GM12801 (cell line): ENCODE data around the gene SFRP2.

Experiments used
- TF ChIP-seq, protein P1 (sequence below): IDR thresholded peaks from one replicate; pipeline ENCODE4 v1.5.1; 2011; ENCODE audit warnings: control low read depth; ENCODE audit not compliant: insufficient read length; ENCODE audit errors: extremely low read depth

The SFRP2 gene, protein sequence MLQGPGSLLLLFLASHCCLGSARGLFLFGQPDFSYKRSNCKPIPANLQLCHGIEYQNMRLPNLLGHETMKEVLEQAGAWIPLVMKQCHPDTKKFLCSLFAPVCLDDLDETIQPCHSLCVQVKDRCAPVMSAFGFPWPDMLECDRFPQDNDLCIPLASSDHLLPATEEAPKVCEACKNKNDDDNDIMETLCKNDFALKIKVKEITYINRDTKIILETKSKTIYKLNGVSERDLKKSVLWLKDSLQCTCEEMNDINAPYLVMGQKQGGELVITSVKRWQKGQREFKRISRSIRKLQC

DNA sequence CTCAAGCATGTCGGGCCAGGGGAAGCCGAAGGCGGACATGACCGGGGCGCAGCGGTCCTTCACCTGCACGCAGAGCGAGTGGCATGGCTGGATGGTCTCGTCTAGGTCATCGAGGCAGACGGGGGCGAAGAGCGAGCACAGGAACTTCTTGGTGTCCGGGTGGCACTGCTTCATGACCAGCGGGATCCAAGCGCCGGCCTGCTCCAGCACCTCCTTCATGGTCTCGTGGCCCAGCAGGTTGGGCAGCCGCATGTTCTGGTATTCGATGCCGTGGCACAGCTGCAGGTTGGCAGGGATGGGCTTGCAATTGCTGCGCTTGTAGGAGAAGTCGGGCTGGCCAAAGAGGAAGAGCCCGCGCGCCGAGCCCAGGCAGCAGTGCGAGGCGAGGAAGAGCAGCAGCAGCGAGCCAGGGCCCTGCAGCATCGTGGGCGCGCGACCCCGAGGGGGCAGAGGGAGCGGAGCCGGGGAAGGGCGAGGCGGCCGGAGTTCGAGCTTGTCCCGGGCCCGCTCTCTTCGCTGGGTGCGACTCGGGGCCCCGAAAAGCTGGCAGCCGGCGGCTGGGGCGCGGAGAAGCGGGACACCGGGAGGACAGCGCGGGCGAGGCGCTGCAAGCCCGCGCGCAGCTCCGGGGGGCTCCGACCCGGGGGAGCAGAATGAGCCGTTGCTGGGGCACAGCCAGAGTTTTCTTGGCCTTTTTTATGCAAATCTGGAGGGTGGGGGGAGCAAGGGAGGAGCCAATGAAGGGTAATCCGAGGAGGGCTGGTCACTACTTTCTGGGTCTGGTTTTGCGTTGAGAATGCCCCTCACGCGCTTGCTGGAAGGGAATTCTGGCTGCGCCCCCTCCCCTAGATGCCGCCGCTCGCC, at the start of gene SFRP2:
Gene SFRP2 (minus strand): TSS at position 671 of the 864 bp plus-strand sequence. CDS start 248 bp downstream, at position 423.
- TF ChIP-seq, protein P1, sequence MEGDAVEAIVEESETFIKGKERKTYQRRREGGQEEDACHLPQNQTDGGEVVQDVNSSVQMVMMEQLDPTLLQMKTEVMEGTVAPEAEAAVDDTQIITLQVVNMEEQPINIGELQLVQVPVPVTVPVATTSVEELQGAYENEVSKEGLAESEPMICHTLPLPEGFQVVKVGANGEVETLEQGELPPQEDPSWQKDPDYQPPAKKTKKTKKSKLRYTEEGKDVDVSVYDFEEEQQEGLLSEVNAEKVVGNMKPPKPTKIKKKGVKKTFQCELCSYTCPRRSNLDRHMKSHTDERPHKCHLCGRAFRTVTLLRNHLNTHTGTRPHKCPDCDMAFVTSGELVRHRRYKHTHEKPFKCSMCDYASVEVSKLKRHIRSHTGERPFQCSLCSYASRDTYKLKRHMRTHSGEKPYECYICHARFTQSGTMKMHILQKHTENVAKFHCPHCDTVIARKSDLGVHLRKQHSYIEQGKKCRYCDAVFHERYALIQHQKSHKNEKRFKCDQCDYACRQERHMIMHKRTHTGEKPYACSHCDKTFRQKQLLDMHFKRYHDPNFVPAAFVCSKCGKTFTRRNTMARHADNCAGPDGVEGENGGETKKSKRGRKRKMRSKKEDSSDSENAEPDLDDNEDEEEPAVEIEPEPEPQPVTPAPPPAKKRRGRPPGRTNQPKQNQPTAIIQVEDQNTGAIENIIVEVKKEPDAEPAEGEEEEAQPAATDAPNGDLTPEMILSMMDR = no peak

DNA sequence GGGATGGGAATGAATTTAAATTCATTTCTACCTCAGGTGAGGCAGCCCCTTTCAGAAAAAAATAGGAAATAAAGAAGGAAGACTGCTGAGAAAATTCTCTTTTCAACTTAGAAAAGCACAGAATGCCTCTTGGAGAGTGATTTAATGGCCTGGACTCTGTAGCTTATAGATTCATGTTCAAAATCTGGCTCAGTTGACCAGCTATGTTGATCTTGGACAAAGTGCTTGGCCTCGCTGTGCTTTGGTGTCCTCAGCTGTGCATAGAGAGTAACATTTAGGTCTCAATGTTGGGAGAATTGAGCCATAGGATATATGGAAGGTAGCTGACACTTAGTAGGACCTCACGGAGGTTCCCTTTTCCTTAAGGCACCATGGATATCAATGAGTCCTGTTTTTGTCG, 49.7 kb upstream of the SFRP2 start:
- TF ChIP-seq, protein P1 = no peak

DNA sequence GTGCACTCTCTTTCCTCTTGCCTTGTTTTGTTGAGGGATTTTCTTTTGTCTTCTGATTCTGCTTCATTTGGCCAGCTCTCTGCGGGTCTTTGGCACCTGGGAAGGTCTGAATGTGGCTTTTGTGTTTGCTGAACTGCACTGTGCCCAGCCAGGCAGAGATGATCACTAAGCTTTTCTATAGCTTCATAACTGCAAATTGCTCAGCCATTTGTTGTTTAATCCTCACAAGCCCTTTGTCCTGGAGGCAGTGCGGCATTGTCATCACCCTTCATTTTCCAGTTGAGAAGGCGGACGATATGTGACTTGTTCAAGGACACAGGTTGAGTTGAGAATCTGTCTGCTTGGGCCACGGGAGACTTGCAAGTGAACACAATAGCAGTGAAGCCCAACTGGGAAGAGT, 46.0 kb upstream of the SFRP2 start:
- TF ChIP-seq, protein P1 = no peak

DNA sequence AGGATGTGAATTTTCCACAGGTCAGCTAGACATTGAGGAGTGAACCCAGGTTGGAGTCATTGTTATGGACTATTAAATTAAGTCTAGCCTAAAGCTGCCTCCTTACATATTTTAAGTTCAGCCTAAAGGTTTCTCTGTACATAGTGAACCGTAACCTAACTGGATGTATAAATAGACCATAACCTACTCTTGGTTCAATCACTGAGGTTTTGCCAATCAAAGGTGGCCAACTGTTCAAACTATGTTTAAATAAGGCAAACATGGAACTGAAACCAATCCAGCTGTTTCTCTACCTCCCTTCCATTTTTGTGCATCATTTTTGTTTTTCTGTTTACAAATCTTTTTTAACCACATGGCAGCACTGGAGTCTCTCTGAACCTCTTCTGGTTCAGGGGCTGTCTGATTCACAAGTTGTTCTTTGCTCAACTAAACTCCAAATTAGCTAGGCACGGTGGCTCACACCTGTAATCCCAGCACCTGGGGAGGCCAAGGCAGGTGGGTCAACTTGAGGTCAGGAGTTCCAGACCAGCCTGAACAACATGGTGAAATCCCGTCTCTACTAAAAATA, 43.9 kb upstream of the SFRP2 start:
- TF ChIP-seq, protein P1 = no peak

GRCh38 chr4:153832054-153832453, 43.2 kb upstream of the SFRP2 start:
- TF ChIP-seq, protein P1 = no peak

DNA sequence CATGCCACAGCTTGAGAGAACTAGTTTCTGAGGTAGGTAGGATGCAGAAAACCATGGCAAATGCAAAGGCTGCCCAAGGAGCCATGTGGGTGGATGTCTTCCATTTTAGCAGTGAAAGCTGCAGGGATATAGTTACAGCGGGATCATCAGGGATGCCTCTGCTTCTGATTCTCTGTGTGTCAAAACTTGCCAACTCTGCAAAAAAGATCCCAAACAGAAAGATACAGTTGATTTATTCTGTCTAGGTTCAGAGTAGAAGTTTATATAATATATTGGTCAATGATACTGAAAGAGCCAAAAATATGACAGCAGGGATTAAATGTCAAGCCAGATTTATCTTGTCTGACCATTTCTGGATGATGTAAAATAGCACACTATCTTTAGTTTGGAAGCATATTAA, 42.4 kb upstream of the SFRP2 start:
- TF ChIP-seq, protein P1 = no peak

- TF ChIP-seq, protein P1 = no peak
Measured at GRCh38 chr4:153825691-153826090, 36.8 kb upstream of the SFRP2 start.
